K562 (cell line): ENCODE results near the gene PCBP3. TPM values are rescaled to one million over a fixed set of nuclear protein-coding genes. Genes with fewer than 3 reads are reported as not detected.

Experiments
- ATAC-seq: fragments of 200-7000 bp; cut with Tn5 transposase; 3 replicates; pipeline ENCODE4 v1.9.1; 2020; ENCODE audit warnings: moderate library complexity
- BruUV-seq: library from RNA; stranded (reverse); fragments of 400-500 nt; replicated peaks from 2 replicates; lab custom pipeline; 2021; lab: Mats Ljungman, UMichigan
- CTCF ChIA-PET: fragments of 300-600 bp; formaldehyde crosslinking; extraction: SDS; loops from one replicate; lab custom pipeline; 2021; ENCODE audit warnings: low intra/inter-chr PET ratio; lab: Yijun Ruan, JAX
- POLR2A ChIA-PET: fragments of 300-600, 350-650 bp; sonication (Branson Sonifier 250); formaldehyde crosslinking; extraction: SDS; loops from one replicate; lab custom pipeline; 2021; ENCODE audit warnings: antibody characterized with exemption, inconsistent platforms; lab: Yijun Ruan, JAX
- DNase-seq, 4 experiments: peaks; one replicate each; pipeline versions ENCODE4 v3.0.0 to v3.0.0-alpha.2; 2011 to 2018; ENCODE audit warnings: low spot score in 3 of 4, mixed read lengths in 3 of 4; ENCODE audit errors: extremely low read depth in 1 of 4
- FAIRE-seq: peaks from 2 replicates; lab custom pipeline; 2011; peaks lifted over from hg19 to GRCh38; lab: Jason Lieb, UNC
- H2AFZ ChIP-seq: 2 replicates; pipeline ENCODE4 v1.6.0; 2011; ENCODE audit warnings: low read depth, low read length, control low read depth, inconsistent platforms
- H3K27ac ChIP-seq: fragments of 200-600 bp; 3 replicates; pipeline ENCODE4 v1.8.0; 2011; ENCODE audit warnings: low read depth, mild to moderate bottlenecking, control low read depth, inconsistent platforms, low read length, moderate library complexity, mixed read lengths; ENCODE audit errors: extremely low read depth
- H3K27me3 ChIP-seq, 2 experiments: fragments of 300-600 bp in 1 of 2; 2 replicates in 1 of 2; 3 replicates in 1 of 2; pipeline versions ENCODE4 v1.6.0 to v1.8.0; 2011; ENCODE audit warnings: inconsistent platforms in 2 of 2, low read length in 2 of 2, mild to moderate bottlenecking in 1 of 2, mixed read lengths in 1 of 2, moderate library complexity in 1 of 2; ENCODE audit not compliant: control insufficient read depth in 2 of 2, insufficient read depth in 2 of 2
- H3K36me3 ChIP-seq: fragments of 300-600 bp; 3 replicates; pipeline ENCODE4 v1.8.0; 2011; ENCODE audit warnings: mild to moderate bottlenecking, low read length, inconsistent platforms; ENCODE audit not compliant: control insufficient read depth, insufficient read depth
- H3K4me1 ChIP-seq, 2 experiments: fragments of 200-600 bp in 1 of 2; replicated peaks in 1 of 2; 2 replicates in 1 of 2; 3 replicates in 1 of 2; pipeline versions ENCODE4 v1.5.1 to v1.8.0; 2011; ENCODE audit warnings: inconsistent platforms in 2 of 2, low read length in 2 of 2, mild to moderate bottlenecking in 1 of 2, mixed read lengths in 1 of 2, moderate library complexity in 1 of 2; ENCODE audit not compliant: control insufficient read depth in 2 of 2, insufficient read depth in 2 of 2
- H3K4me2 ChIP-seq: 2 replicates; pipeline ENCODE4 v1.6.1; 2011; ENCODE audit warnings: low read length, control low read depth, inconsistent platforms, mixed read lengths; ENCODE audit not compliant: insufficient read depth
- H3K4me3 ChIP-seq: fragments of 200-600 bp; sonication (generic), shearing (Covaris generic); 2 replicates; pipeline ENCODE4 v1.5.1; 2016; ENCODE audit warnings: control low read depth, inconsistent platforms
- H3K79me2 ChIP-seq: fragments of 200-600 bp; 3 replicates; pipeline ENCODE4 v1.8.0; 2011; ENCODE audit warnings: low read length, inconsistent platforms; ENCODE audit not compliant: control insufficient read depth, insufficient read depth
- H3K9ac ChIP-seq, 2 experiments: 2 replicates each; pipeline versions ENCODE4 v1.6.0 to v1.6.1; 2011; ENCODE audit warnings: low read depth in 2 of 2, low read length in 2 of 2, control low read depth in 1 of 2, inconsistent platforms in 1 of 2, mild to moderate bottlenecking in 1 of 2, mixed read lengths in 1 of 2; ENCODE audit not compliant: insufficient read depth in 1 of 2
- H3K9me1 ChIP-seq: one replicate; pipeline ENCODE4 v1.6.0; 2011; ENCODE audit warnings: inconsistent platforms, mild to moderate bottlenecking, low read length, moderate library complexity; ENCODE audit not compliant: control insufficient read depth, insufficient read depth
- H3K9me3 ChIP-seq: replicated peaks from 2 replicates; pipeline ENCODE4 v1.5.1; 2011; ENCODE audit warnings: low read depth, low read length, inconsistent platforms; ENCODE audit not compliant: control insufficient read depth, insufficient read depth
- H4K20me1 ChIP-seq: replicated peaks from 2 replicates; pipeline ENCODE4 v1.6.1; 2011; ENCODE audit warnings: low read length, inconsistent platforms, mixed read lengths; ENCODE audit not compliant: control insufficient read depth, insufficient read depth
- BMI1 ChIP-seq: fragments of 150-350 bp; IDR thresholded peaks from 2 replicates; pipeline ENCODE4 v1.6.1; 2014; ENCODE audit warnings: low read length
- EWSR1 ChIP-seq: fragments of 450-650 bp; IDR thresholded peaks from 2 replicates; pipeline ENCODE4 v1.6.1; 2018; ENCODE audit warnings: borderline replicate concordance, mild to moderate bottlenecking, low read depth, moderate library complexity; ENCODE audit not compliant: partially characterized antibody
- JUN ChIP-seq, 2 experiments: sonication (generic) in 1 of 2; formaldehyde crosslinking in 1 of 2; IDR thresholded peaks; 2 replicates each; pipeline versions ENCODE4 v1.6.1 to v1.8.0; 2012 to 2022; ENCODE audit warnings: borderline replicate concordance in 2 of 2, mild to moderate bottlenecking in 2 of 2, improper control_type of control experiment in 1 of 2, low read depth in 1 of 2, low read length in 1 of 2, missing genetic modification reagents in 1 of 2
- NFIC ChIP-seq: fragments of 450-650 bp; IDR thresholded peaks from 2 replicates; pipeline ENCODE4 v1.6.1; 2017; ENCODE audit warnings: mild to moderate bottlenecking, inconsistent platforms
- OTX1 ChIP-seq: fragments of 450-650 bp; formaldehyde crosslinking; IDR thresholded peaks from 2 replicates; pipeline ENCODE4 v1.4.0; 2022; ENCODE audit warnings: mild to moderate bottlenecking
- RBM14 ChIP-seq: fragments of 200-400 bp; formaldehyde crosslinking; IDR thresholded peaks from 2 replicates; pipeline ENCODE4 v1.6.1; 2018; ENCODE audit warnings: low read depth, mild to moderate bottlenecking, low read length, moderate library complexity, borderline replicate concordance; ENCODE audit not compliant: insufficient read depth
- RBM22 ChIP-seq: fragments of 200-400 bp; formaldehyde crosslinking; IDR thresholded peaks from 2 replicates; pipeline ENCODE4 v1.6.1; 2018; ENCODE audit warnings: low read length, low read depth; ENCODE audit not compliant: poor library complexity, severe bottlenecking
- RHOXF2B ChIP-seq: fragments of 250-450 bp; sonication (Bioruptor Pico); conservative IDR thresholded peaks from 2 replicates; pipeline ENCODE4 v1.5.1; 2021
- SMARCE1 ChIP-seq: fragments of 450-650 bp; IDR thresholded peaks from 2 replicates; pipeline ENCODE4 v1.7.1; 2016; ENCODE audit warnings: mild to moderate bottlenecking
- SNRNP70 ChIP-seq: fragments of 200-400 bp; formaldehyde crosslinking; optimal IDR thresholded peaks from 2 replicates; pipeline ENCODE3; 2017; ENCODE audit warnings: low read depth, low read length
- TAF9B ChIP-seq: fragments of 450-650 bp; IDR thresholded peaks from 2 replicates; pipeline ENCODE4 v1.6.1; 2018; ENCODE audit warnings: mild to moderate bottlenecking; ENCODE audit not compliant: partially characterized antibody
- ZNF239 ChIP-seq: fragments of 250-450 bp; sonication (Bioruptor Pico); IDR thresholded peaks from 2 replicates; pipeline ENCODE4 v1.4.0; 2020; ENCODE audit warnings: mild to moderate bottlenecking
- ZNF3 ChIP-seq: fragments of 250-450 bp; sonication (Bioruptor Pico); IDR thresholded peaks from 2 replicates; pipeline ENCODE4 v1.5.0; 2021; ENCODE audit warnings: mild to moderate bottlenecking, moderate library complexity
- ZNF586 ChIP-seq: fragments of 450-650 bp; formaldehyde crosslinking; conservative IDR thresholded peaks from 2 replicates; pipeline ENCODE4 v1.4.0; 2020; ENCODE audit warnings: mild to moderate bottlenecking, moderate library complexity
- ZNF717 ChIP-seq: fragments of 250-450 bp; sonication (Bioruptor Pico); IDR thresholded peaks from 2 replicates; pipeline ENCODE4 v1.5.0; 2021
- WGBS: fragments of 100-300 bp; shearing (Covaris generic); methylation state at CpG from one replicate; pipeline ENCODE4 v1.1.6; 2016; ENCODE audit warnings: low coverage, mixed read lengths; ENCODE audit not compliant: insufficient coverage; ENCODE audit errors: missing lambda C conversion rate; 5-methylcytosine and 5-hydroxymethylcytosine counted together
- in situ Hi-C: fragments of 300-500 bp; cut with MboI; formaldehyde crosslinking; loops from 4 replicates; pipeline ENCODE4 v1.15.0; 2018; ENCODE audit warnings: inconsistent platforms, mixed read lengths
- intact Hi-C: fragments of 100-400 bp; cut with micrococcal nuclease; formaldehyde crosslinking; loops from 2 replicates; pipeline ENCODE4 v1.14.2; 2022
- polyA plus RNA-seq, 8 experiments: library from polyadenylated mRNA; depleted of rRNA in 4 of 8; stranded (reverse) in 5 of 8; unstranded in 3 of 8; fragments of >200 nt; fragmentation: Nextera tagmentation in 2 of 8; fragmentation: Illumina TruSeq in 1 of 8; extraction: Ambion mirVana in 2 of 8; extraction: Trizol in 1 of 8; gene quantifications; 2 replicates each; pipeline versions ENCODE4 v1.2.1 to v1.2.3, GENCODE V29; 2011 to 2014; ENCODE audit warnings: inconsistent platforms in 1 of 8, missing spikeins in 1 of 8
- total RNA-seq, 7 experiments: library from RNA; depleted of rRNA in 6 of 7; stranded (reverse); fragments of >200 nt in 6 of 7; fragmentation: Illumina TruSeq in 2 of 7; extraction: Trizol in 2 of 7; gene quantifications; 2 replicates each; pipeline versions ENCODE4 v1.2.1 to v1.2.3, GENCODE V29; 2011 to 2021; ENCODE audit warnings: low replicate concordance in 1 of 7
- TF ChIP-seq, protein P1 (sequence below): fragments of 450-650 bp; IDR thresholded peaks from 2 replicates; pipeline ENCODE4 v1.6.1; 2016; ENCODE audit warnings: mild to moderate bottlenecking

The PCBP3 gene
- total and polyA plus RNA-seq, 9 of the 15 experiments (the other 6 are each of a cell fraction or from before 2014, with no cell fraction given) = 0.18 TPM; not detected in 8

- Histone ChIP-seq H4K20me1 (no peaks in the 10 kb centered on the region), H3K4me3 (no peak overlapping the region), H3K36me3 (no peaks in the 10 kb centered on the region), H3K4me1 (no peaks in the 10 kb centered on the region), H3K27me3 (no peaks in the 10 kb centered on the region; a peak in 2 of 5 replicates), H3K9ac (no peak overlapping the region), H3K27ac (no peak overlapping the region), H3K9me1 (no peaks in the 10 kb centered on the region), H3K79me2 (no peaks in the 10 kb centered on the region), H3K4me2 (no peak overlapping the region), H2AFZ (no peak overlapping the region), H3K9me3 (no peaks in the 10 kb centered on the region; the same call in 1 of the 2 replicates)
- DNase-seq = no peak
- ATAC-seq = no peak
- no TSS peak for BruUV-seq
- in situ Hi-C loops (no loop called here), intact Hi-C loops (no loop called here)
- ChIA-PET CTCF (no interaction called here), POLR2A (no interaction called here)
- 2% methylated on average over 7 of the region's 7 CpGs for WGBS
- TF ChIP-seq EWSR1 (no peak), SNRNP70 (no peak), NFIC (no peak), ZNF3 (CRISPR knock-in tag) (no peak), TAF9B (no peak)
- FAIRE-seq = no peak
These were observed 101.7 kb downstream of the PCBP3 start for GRCh38 chr21:45745256-45745655.

DNA sequence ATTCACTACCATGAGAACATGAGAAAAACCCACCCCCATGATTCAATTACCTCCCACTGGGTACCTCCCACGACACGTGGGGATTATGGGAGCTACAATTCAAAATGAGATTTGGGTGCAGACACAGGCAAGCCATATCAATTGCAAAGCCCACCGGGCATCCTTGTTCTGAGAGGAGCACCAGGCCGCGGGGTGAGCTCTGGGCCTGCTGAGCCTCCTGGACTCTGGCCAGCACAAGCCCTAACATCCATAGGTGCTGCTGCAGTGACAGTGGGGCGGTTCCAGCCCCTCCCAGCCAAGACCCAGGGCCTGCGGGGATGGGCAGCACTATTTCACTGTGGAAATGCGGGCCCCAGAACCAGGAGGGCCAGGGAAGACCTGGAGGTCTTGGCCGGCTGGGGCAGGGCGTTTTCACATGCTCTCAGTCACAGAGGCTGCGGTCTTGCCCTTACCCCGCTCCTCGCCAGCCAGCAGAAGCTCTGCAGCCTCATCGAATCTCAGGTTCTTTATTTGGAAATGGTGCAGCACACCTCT lies 103.8 kb downstream of the PCBP3 start:
- ATAC-seq (no peak), DNase-seq (no peak), FAIRE-seq (no peak)
- Histone ChIP-seq H3K36me3 (no peaks in the 10 kb centered on the region), H3K4me2 (no peak overlapping the region), H3K9me1 (no peaks in the 10 kb centered on the region), H3K9me3 (no peaks in the 10 kb centered on the region; the same call in 1 of the 2 replicates), H3K79me2 (no peaks in the 10 kb centered on the region), H3K27ac (no peak overlapping the region), H3K27me3 (peaks cover 0 to 9% of the 10 kb centered on the region in 2 experiments; a peak in 3 of 5 replicates), H4K20me1 (no peaks in the 10 kb centered on the region), H2AFZ (no peak overlapping the region), H3K4me1 (no peaks in the 10 kb centered on the region), H3K9ac (no peak overlapping the region), H3K4me3 (no peak overlapping the region)
- CTCF ChIA-PET = no interaction called here
- POLR2A ChIA-PET = no interaction called here
- under 1% methylated on average over 14 of the region's 14 CpGs for WGBS
- no TSS peak for BruUV-seq
- intact Hi-C loops = no loop called here
- in situ Hi-C loops = no loop called here
- no peak for TF ChIP-seq ZNF586 (CRISPR knock-in tag)
- TF ChIP-seq RHOXF2B (CRISPR knock-in tag) = no peak
- TF ChIP-seq RBM14 = no peak
- no peak for TF ChIP-seq RBM22
- TF ChIP-seq BMI1 = no peak
- no peak for TF ChIP-seq ZNF239
- TF ChIP-seq SMARCE1 = no peak
- no peak for TF ChIP-seq JUN (IDR thresholded peaks at IDR 0.05; ENCODE audit: borderline replicate concordance, low read depth, low read length)
- TF ChIP-seq JUN (CRISPR knock-in tag; IDR thresholded peaks at IDR 0.05; ENCODE audit: borderline replicate concordance) = no peak
- TF ChIP-seq, protein P1, sequence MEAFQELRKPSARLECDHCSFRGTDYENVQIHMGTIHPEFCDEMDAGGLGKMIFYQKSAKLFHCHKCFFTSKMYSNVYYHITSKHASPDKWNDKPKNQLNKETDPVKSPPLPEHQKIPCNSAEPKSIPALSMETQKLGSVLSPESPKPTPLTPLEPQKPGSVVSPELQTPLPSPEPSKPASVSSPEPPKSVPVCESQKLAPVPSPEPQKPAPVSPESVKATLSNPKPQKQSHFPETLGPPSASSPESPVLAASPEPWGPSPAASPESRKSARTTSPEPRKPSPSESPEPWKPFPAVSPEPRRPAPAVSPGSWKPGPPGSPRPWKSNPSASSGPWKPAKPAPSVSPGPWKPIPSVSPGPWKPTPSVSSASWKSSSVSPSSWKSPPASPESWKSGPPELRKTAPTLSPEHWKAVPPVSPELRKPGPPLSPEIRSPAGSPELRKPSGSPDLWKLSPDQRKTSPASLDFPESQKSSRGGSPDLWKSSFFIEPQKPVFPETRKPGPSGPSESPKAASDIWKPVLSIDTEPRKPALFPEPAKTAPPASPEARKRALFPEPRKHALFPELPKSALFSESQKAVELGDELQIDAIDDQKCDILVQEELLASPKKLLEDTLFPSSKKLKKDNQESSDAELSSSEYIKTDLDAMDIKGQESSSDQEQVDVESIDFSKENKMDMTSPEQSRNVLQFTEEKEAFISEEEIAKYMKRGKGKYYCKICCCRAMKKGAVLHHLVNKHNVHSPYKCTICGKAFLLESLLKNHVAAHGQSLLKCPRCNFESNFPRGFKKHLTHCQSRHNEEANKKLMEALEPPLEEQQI = no peak
- no peak for TF ChIP-seq ZNF717 (CRISPR knock-in tag)
- TF ChIP-seq OTX1 (CRISPR knock-in tag) = no peak
